Coronary artery (tissue), 2 donors: ENCODE data around the gene OLFM3.

Experiments
- DNase-seq: peaks from one replicate; pipeline ENCODE4 v3.0.0-alpha.2; 2017; ENCODE audit warnings: low spot score
- H3K27ac ChIP-seq, 2 donors: fragments of 200-600 bp; sonication (generic); one replicate each; pipeline ENCODE4 v1.5.1; 2016 to 2019
- H3K4me3 ChIP-seq: fragments of 200-600 bp; sonication (generic); 2 replicates; pipeline ENCODE4 v1.5.1; 2016; ENCODE audit warnings: mild to moderate bottlenecking, moderate library complexity
- CTCF ChIP-seq: fragments of 200-600 bp; sonication (generic); IDR thresholded peaks from one replicate; pipeline ENCODE4 v1.5.1; 2019; ENCODE audit warnings: antibody characterized with exemption

The OLFM3 gene

GRCh38 chr1:101841824-101842223, 154.9 kb downstream of the OLFM3 start:
- no peak for TF ChIP-seq CTCF
- no peak for DNase-seq

GRCh38 chr1:101835988-101836387, 160.7 kb downstream of the OLFM3 start:
- no peak for DNase-seq
- H3K27ac ChIP-seq, result no peak overlapping the region
- no peak overlapping the region for H3K4me3 ChIP-seq
- no peak for TF ChIP-seq CTCF

More at GRCh38 chr1:101841824-101842223, 154.9 kb downstream of the OLFM3 start:
- H3K4me3 ChIP-seq, result no peak overlapping the region
- no peak overlapping the region for H3K27ac ChIP-seq

GRCh38 chr1:101833312-101833711, 163.4 kb downstream of the OLFM3 start:
- Histone ChIP-seq H3K27ac (no peak overlapping the region), H3K4me3 (no peak overlapping the region)
- no peak for DNase-seq
- no peak for TF ChIP-seq CTCF

- no peak for TF ChIP-seq CTCF
- H3K4me3 ChIP-seq, result no peak overlapping the region
- DNase-seq, result no peak
- no peak overlapping the region for H3K27ac ChIP-seq
These were observed 170.3 kb downstream of the OLFM3 start for GRCh38 chr1:101826416-101826815.

GRCh38 chr1:101820071-101820470, 176.7 kb downstream of the OLFM3 start:
- no peak overlapping the region for H3K4me3 ChIP-seq
- H3K27ac ChIP-seq, result no peak overlapping the region
- TF ChIP-seq CTCF, result no peak
- no peak for DNase-seq

GRCh38 chr1:101816262-101816661, 180.5 kb downstream of the OLFM3 start:
- Histone ChIP-seq H3K27ac (no peak overlapping the region), H3K4me3 (no peak overlapping the region)
- DNase-seq, result no peak
- no peak for TF ChIP-seq CTCF

- no peak for TF ChIP-seq CTCF
- no peak for DNase-seq
- no peak overlapping the region for H3K4me3 ChIP-seq
- no peak overlapping the region for H3K27ac ChIP-seq
These were observed 198.3 kb downstream of the OLFM3 start for GRCh38 chr1:101798417-101798816.
